Type B pancreatic cell (in vitro differentiated cells): ENCODE data around the gene GRK1. TPM values are rescaled to one million over a fixed set of nuclear protein-coding genes. Genes with fewer than 3 reads are reported as not detected.
"Not testable (repeated sequence)": the region's sequence is repeated elsewhere in the genome, so short reads cannot be mapped to it uniquely, and the experiment has no call there.

Experiments used
- DNase-seq: peaks from one replicate; pipeline ENCODE4 v3.0.0; 2021; ENCODE audit warnings: mixed read lengths; ENCODE audit not compliant: unreplicated experiment; ENCODE audit errors: extremely low spot score
- H3K27ac Mint-ChIP-seq: 2 replicates; pipeline ENCODE4 v1.8.0; 2021; ENCODE audit warnings: mild to moderate bottlenecking, mixed read lengths
- H3K27me3 Mint-ChIP-seq: 2 replicates; pipeline ENCODE4 v1.8.0; 2021; ENCODE audit warnings: mixed read lengths
- H3K36me3 Mint-ChIP-seq: 2 replicates; pipeline ENCODE4 v1.8.0; 2021; ENCODE audit warnings: mixed read lengths
- H3K4me1 Mint-ChIP-seq: one replicate; pipeline ENCODE4 v1.8.0; 2021; ENCODE audit warnings: mixed read lengths; ENCODE audit not compliant: unreplicated experiment
- H3K4me3 Mint-ChIP-seq: 2 replicates; pipeline ENCODE4 v1.8.0; 2021; ENCODE audit warnings: mild to moderate bottlenecking, mixed read lengths
- H3K9me3 Mint-ChIP-seq: 2 replicates; pipeline ENCODE4 v1.8.0; 2021; ENCODE audit warnings: mixed read lengths
- CTCF ChIP-seq: fragments of 200-600 bp; sonication (generic); conservative IDR thresholded peaks from 2 replicates; pipeline ENCODE4 v1.5.0; 2021; ENCODE audit warnings: antibody characterized with exemption, mild to moderate bottlenecking
- total RNA-seq: library from RNA; stranded (reverse); gene quantifications from 2 replicates; pipeline ENCODE4 v1.2.1, GENCODE V29; 2021; ENCODE audit warnings: low replicate concordance

GRK1 gene
- total RNA-seq, 1 donor from 2014 or later, result 0.85 TPM

GRCh38 chr13:113748862-113749451, 81.9 kb downstream of the GRK1 start:
- H3K27me3 Mint-ChIP-seq, result peaks cover under 1% of the 10 kb centered on the region
- H3K4me1 Mint-ChIP-seq, result peaks cover 4% of the 10 kb centered on the region
- TF ChIP-seq CTCF, result no peak
- no peak for DNase-seq
- no peak overlapping the region for H3K4me3 Mint-ChIP-seq
- no peak overlapping the region for H3K27ac Mint-ChIP-seq
- no peaks in the 10 kb centered on the region for H3K9me3 Mint-ChIP-seq
- no peaks in the 10 kb centered on the region for H3K36me3 Mint-ChIP-seq

- no peak overlapping the region for H3K4me3 Mint-ChIP-seq
- no peak for TF ChIP-seq CTCF
- no peak for DNase-seq
- H3K27ac Mint-ChIP-seq, result no peak overlapping the region
- no peaks in the 10 kb centered on the region for H3K9me3 Mint-ChIP-seq
- H3K36me3 Mint-ChIP-seq, result no peaks in the 10 kb centered on the region
- H3K27me3 Mint-ChIP-seq, result peaks cover 3% of the 10 kb centered on the region
- H3K4me1 Mint-ChIP-seq, result peaks cover 4% of the 10 kb centered on the region
These were observed 82.5 kb downstream of the GRK1 start for GRCh38 chr13:113749507-113749906.

GRCh38 chr13:113749967-113750366, 82.9 kb downstream of the GRK1 start:
- Mint-ChIP-seq H3K27me3 (peaks cover 3% of the 10 kb centered on the region), H3K4me3 (no peak overlapping the region), H3K4me1 (peaks cover 4% of the 10 kb centered on the region), H3K9me3 (no peaks in the 10 kb centered on the region), H3K27ac (no peak overlapping the region), H3K36me3 (no peaks in the 10 kb centered on the region)
- DNase-seq, result no peak
- TF ChIP-seq CTCF, result no peak

GRCh38 chr13:113750554-113751399, 83.8 kb downstream of the GRK1 start:
- no peak overlapping the region for H3K4me3 Mint-ChIP-seq
- peaks cover 4% of the 10 kb centered on the region for H3K4me1 Mint-ChIP-seq
- no peaks in the 10 kb centered on the region for H3K36me3 Mint-ChIP-seq
- peak overlapping the region; percentile 30 for H3K27ac Mint-ChIP-seq
- H3K27me3 Mint-ChIP-seq, result peaks cover 3% of the 10 kb centered on the region
- TF ChIP-seq CTCF, result no peak
- DNase-seq, result no peak
- no peaks in the 10 kb centered on the region for H3K9me3 Mint-ChIP-seq

- Mint-ChIP-seq H3K9me3 (no peaks in the 10 kb centered on the region), H3K27me3 (peaks cover 3% of the 10 kb centered on the region), H3K4me1 (no peaks in the 10 kb centered on the region), H3K4me3 (no peak overlapping the region), H3K36me3 (no peaks in the 10 kb centered on the region), H3K27ac (no peak overlapping the region)
- no peak for TF ChIP-seq CTCF
- no peak for DNase-seq
These were observed 84.5 kb downstream of the GRK1 start for GRCh38 chr13:113751491-113751890.

- not testable (repeated sequence) for H3K9me3 Mint-ChIP-seq, H3K36me3 Mint-ChIP-seq, H3K27me3 Mint-ChIP-seq, H3K4me3 Mint-ChIP-seq, H3K27ac Mint-ChIP-seq, H3K4me1 Mint-ChIP-seq, DNase-seq
These were observed 85.4 kb downstream of the GRK1 start for GRCh38 chr13:113752211-113752986.
